K562 (cell line): ENCODE data around the gene PSMA5.

Experiments used
- BRD4 ChIP-seq: fragments of 200-600 bp; sonication (generic); IDR thresholded peaks from 2 replicates; pipeline ENCODE4 v1.6.1; 2017; ENCODE audit warnings: inconsistent platforms
- FOXK1 ChIP-seq: sonication (generic); formaldehyde crosslinking; IDR thresholded peaks from 2 replicates; pipeline ENCODE4 v1.8.0; 2022; ENCODE audit warnings: missing genetic modification reagents, mild to moderate bottlenecking, borderline replicate concordance
- FOXM1 ChIP-seq, 2 experiments: fragments of 450-650 bp in 1 of 2; sonication (generic) in 1 of 2; formaldehyde crosslinking in 1 of 2; IDR thresholded peaks; 2 replicates each; pipeline versions ENCODE4 v1.6.1 to v1.9.0; 2017 to 2022; ENCODE audit warnings: low read depth in 2 of 2, mild to moderate bottlenecking in 2 of 2, missing genetic modification reagents in 1 of 2, moderate library complexity in 1 of 2
- HCFC1 ChIP-seq: IDR thresholded peaks from 2 replicates; pipeline ENCODE4 v1.6.1; 2012; ENCODE audit warnings: low read depth, low read length, improper control_type of control experiment
- HMG20B ChIP-seq: fragments of 250-450 bp; sonication (Bioruptor Pico); IDR thresholded peaks from 2 replicates; pipeline ENCODE4 v1.5.0; 2021; ENCODE audit warnings: mild to moderate bottlenecking
- KLF10 ChIP-seq: fragments of 250-450 bp; sonication (Bioruptor Pico); IDR thresholded peaks from 2 replicates; pipeline ENCODE4 v1.6.1; 2021; ENCODE audit warnings: matching md5 sums
- KLF16 ChIP-seq: IDR thresholded peaks from 2 replicates; pipeline ENCODE4 v1.6.1; 2016; ENCODE audit warnings: antibody characterized with exemption
- POLR2A ChIP-seq: fragments of 450-650 bp; conservative IDR thresholded peaks from 2 replicates; pipeline ENCODE4 v1.6.1; 2016
- TAF1 ChIP-seq: IDR thresholded peaks from 2 replicates; pipeline ENCODE4 v1.6.1; 2011; ENCODE audit warnings: mild to moderate bottlenecking, low read length, moderate library complexity; ENCODE audit not compliant: insufficient read depth, control insufficient read depth, severe bottlenecking; ENCODE audit errors: extremely low read depth
- ZNF184 ChIP-seq: sonication (generic); formaldehyde crosslinking; IDR thresholded peaks from 2 replicates; pipeline ENCODE4 v1.5.0; 2020; ENCODE audit warnings: missing genetic modification reagents

DNA sequence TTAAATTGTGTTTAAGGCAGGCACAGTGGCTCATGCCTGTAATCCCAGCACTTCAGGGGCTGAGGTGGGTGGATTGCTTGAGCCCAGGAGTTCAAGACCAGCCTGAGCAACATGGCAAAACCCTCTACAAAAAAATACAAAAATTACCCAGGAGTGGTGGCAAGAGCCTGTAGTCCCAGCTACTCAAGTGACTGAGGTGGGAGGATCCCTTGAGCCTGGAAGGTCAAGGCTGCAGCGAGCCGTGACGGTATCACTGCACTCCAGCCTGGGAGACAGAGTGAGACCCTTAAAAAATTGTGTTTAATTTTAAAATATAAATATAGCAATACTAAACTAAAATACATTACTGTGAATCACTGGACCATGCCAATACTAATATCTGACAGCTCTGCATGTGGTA is 71.3 kb downstream of the PSMA5 start:
- no peak for TF ChIP-seq BRD4
- TF ChIP-seq HMG20B (CRISPR knock-in tag): no peak
- no peak for TF ChIP-seq KLF16
- TF ChIP-seq KLF10 (CRISPR knock-in tag): no peak
- no peak for TF ChIP-seq FOXM1 (IDR thresholded peaks at IDR 0.05; ENCODE audit: low read depth)
- no peak for TF ChIP-seq FOXM1 (CRISPR knock-in tag; IDR thresholded peaks at IDR 0.05; ENCODE audit: low read depth)
- no peak for TF ChIP-seq TAF1
- no peak for TF ChIP-seq FOXK1 (CRISPR knock-in tag)
- TF ChIP-seq POLR2A: no peak
- TF ChIP-seq HCFC1: no peak
- TF ChIP-seq ZNF184: no peak
